ENCODE measurements around the gene LKAAEAR1. TPM values are rescaled to one million over a fixed set of nuclear protein-coding genes. Genes with fewer than 3 reads are reported as not detected.

LKAAEAR1 gene
- total and polyA plus RNA-seq, 2 of the 13 experiments (the other 11 are each of a cell fraction or from before 2014, with no cell fraction given) = not detected

GRCh38 chr20:64079273-64080012, 4.8 kb downstream of the LKAAEAR1 start, which contains the start of gene RGS19 (continued):
- TF ChIP-seq ZNF383 (CRISPR knock-in tag; IDR thresholded peaks at IDR 0.05; ENCODE audit: borderline replicate concordance) (no peak), ZNF33B (CRISPR knock-in tag; IDR thresholded peaks at IDR 0.05) (0 out of 2 replicates have a peak, but pooled peaks have one; percentile 47), BCL6 (CRISPR knock-in tag; IDR thresholded peaks at IDR 0.05) (no peak), ZNF773 (CRISPR knock-in tag; IDR thresholded peaks at IDR 0.05; ENCODE audit: borderline replicate concordance) (no peak), ZNF143 (CRISPR knock-in tag; IDR thresholded peaks at IDR 0.05) (no peak), SCMH1 (CRISPR knock-in tag; IDR thresholded peaks at IDR 0.05; ENCODE audit: borderline replicate concordance) (no peak), MIER2 (CRISPR knock-in tag; IDR thresholded peaks at IDR 0.05) (no peak; the same call in 1 of the 2 replicates), KLF13 (CRISPR knock-in tag; IDR thresholded peaks at IDR 0.05) (peak; percentile 45; the same call in 1 of the 2 replicates), HES4 (CRISPR knock-in tag; IDR thresholded peaks at IDR 0.05; ENCODE audit: borderline replicate concordance) (peak; percentile 78), SALL1 (CRISPR knock-in tag; IDR thresholded peaks at IDR 0.05) (no peak; the same call in 1 of the 2 replicates), ZNF280B (CRISPR knock-in tag; IDR thresholded peaks at IDR 0.05; ENCODE audit: borderline replicate concordance) (peak; percentile 84), ATF1 (CRISPR knock-in tag; IDR thresholded peaks at IDR 0.05) (no peak), HCFC1 (IDR thresholded peaks at IDR 0.05; ENCODE audit: low read depth, low read length) (no peak), HOMEZ (CRISPR knock-in tag; IDR thresholded peaks at IDR 0.05; ENCODE audit: low read depth) (no peak), ZNF644 (CRISPR knock-in tag; IDR thresholded peaks at IDR 0.05; ENCODE audit: low read depth) (no peak), NCOA5 (CRISPR knock-in tag; IDR thresholded peaks at IDR 0.05) (no peak), TP53 (CRISPR knock-in tag; conservative IDR thresholded peaks at IDR 0.05) (no peak), ARID3A (IDR thresholded peaks at IDR 0.05; ENCODE audit: low read depth, low read length) (no peak)
- TF ChIP-seq, protein P1, sequence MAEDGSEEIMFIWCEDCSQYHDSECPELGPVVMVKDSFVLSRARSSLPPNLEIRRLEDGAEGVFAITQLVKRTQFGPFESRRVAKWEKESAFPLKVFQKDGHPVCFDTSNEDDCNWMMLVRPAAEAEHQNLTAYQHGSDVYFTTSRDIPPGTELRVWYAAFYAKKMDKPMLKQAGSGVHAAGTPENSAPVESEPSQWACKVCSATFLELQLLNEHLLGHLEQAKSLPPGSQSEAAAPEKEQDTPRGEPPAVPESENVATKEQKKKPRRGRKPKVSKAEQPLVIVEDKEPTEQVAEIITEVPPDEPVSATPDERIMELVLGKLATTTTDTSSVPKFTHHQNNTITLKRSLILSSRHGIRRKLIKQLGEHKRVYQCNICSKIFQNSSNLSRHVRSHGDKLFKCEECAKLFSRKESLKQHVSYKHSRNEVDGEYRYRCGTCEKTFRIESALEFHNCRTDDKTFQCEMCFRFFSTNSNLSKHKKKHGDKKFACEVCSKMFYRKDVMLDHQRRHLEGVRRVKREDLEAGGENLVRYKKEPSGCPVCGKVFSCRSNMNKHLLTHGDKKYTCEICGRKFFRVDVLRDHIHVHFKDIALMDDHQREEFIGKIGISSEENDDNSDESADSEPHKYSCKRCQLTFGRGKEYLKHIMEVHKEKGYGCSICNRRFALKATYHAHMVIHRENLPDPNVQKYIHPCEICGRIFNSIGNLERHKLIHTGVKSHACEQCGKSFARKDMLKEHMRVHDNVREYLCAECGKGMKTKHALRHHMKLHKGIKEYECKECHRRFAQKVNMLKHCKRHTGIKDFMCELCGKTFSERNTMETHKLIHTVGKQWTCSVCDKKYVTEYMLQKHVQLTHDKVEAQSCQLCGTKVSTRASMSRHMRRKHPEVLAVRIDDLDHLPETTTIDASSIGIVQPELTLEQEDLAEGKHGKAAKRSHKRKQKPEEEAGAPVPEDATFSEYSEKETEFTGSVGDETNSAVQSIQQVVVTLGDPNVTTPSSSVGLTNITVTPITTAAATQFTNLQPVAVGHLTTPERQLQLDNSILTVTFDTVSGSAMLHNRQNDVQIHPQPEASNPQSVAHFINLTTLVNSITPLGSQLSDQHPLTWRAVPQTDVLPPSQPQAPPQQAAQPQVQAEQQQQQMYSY (CRISPR knock-in tag; IDR thresholded peaks at IDR 0.05) = no peak

Data from HepG2 (cell line).